H9 (cell line): Measurements from ENCODE around the gene ZNF860. TPM values are rescaled to one million over a fixed set of nuclear protein-coding genes. Genes with fewer than 3 reads are reported as not detected.

Source experiments
- DNase-seq: peaks from one replicate; pipeline ENCODE4 v3.0.0-alpha.2; 2017
- H2AFZ ChIP-seq: one replicate; pipeline ENCODE4 v1.6.1; 2013; ENCODE audit warnings: mild to moderate bottlenecking, low read length, control low read depth, moderate library complexity
- H2AK5ac ChIP-seq: 2 replicates; pipeline ENCODE4 v1.6.1; 2013; ENCODE audit warnings: low read length, control low read depth, mixed read lengths; ENCODE audit not compliant: insufficient read length
- H2BK120ac ChIP-seq: one replicate; pipeline ENCODE4 v1.6.1; 2013; ENCODE audit warnings: low read depth, mild to moderate bottlenecking, low read length, control low read depth, inconsistent platforms; ENCODE audit not compliant: poor library complexity, severe bottlenecking
- H2BK12ac ChIP-seq: 2 replicates; pipeline ENCODE4 v1.6.1; 2013; ENCODE audit warnings: low read length, control low read depth, mixed read lengths, low read depth; ENCODE audit not compliant: insufficient read length
- H2BK15ac ChIP-seq: 2 replicates; pipeline ENCODE4 v1.6.1; 2013; ENCODE audit warnings: low read depth, low read length, control low read depth
- H2BK20ac ChIP-seq: one replicate; pipeline ENCODE4 v1.6.1; 2013; ENCODE audit warnings: low read depth, mild to moderate bottlenecking, low read length, control low read depth, inconsistent platforms; ENCODE audit not compliant: poor library complexity, severe bottlenecking
- H2BK5ac ChIP-seq: 2 replicates; pipeline ENCODE4 v1.6.1; 2013; ENCODE audit warnings: low read length, control low read depth, mixed read lengths; ENCODE audit not compliant: insufficient read length
- H3K14ac ChIP-seq: 2 replicates; pipeline ENCODE4 v1.6.1; 2013; ENCODE audit warnings: low read length, control low read depth; ENCODE audit not compliant: insufficient read depth
- H3K18ac ChIP-seq: 2 replicates; pipeline ENCODE4 v1.6.1; 2013; ENCODE audit warnings: low read depth, mild to moderate bottlenecking, mixed read lengths, low read length, control low read depth; ENCODE audit not compliant: insufficient read length
- H3K23ac ChIP-seq: 2 replicates; pipeline ENCODE4 v1.6.1; 2013; ENCODE audit warnings: low read length, control low read depth, mixed read lengths, low read depth; ENCODE audit not compliant: insufficient read length
- H3K23me2 ChIP-seq: 2 replicates; pipeline ENCODE4 v1.6.1; 2013; ENCODE audit warnings: low read depth, mild to moderate bottlenecking, mixed read lengths, low read length, control low read depth; ENCODE audit not compliant: insufficient read length, poor library complexity, severe bottlenecking
- H3K27ac ChIP-seq: 2 replicates; pipeline ENCODE4 v1.5.1; 2013; ENCODE audit warnings: low read length, control low read depth, mixed read lengths, low read depth; ENCODE audit not compliant: insufficient read length
- H3K27me3 ChIP-seq: 2 replicates; pipeline ENCODE4 v1.6.1; 2013; ENCODE audit warnings: low read length, control low read depth, inconsistent platforms; ENCODE audit not compliant: insufficient read depth
- H3K4ac ChIP-seq: 2 replicates; pipeline ENCODE4 v1.6.1; 2013; ENCODE audit warnings: low read depth, mild to moderate bottlenecking, control low read depth, inconsistent platforms, low read length, moderate library complexity
- H3K4me1 ChIP-seq: 2 replicates; pipeline ENCODE4 v1.6.1; 2013; ENCODE audit warnings: low read length, control low read depth, inconsistent platforms; ENCODE audit not compliant: insufficient read depth
- H3K4me2 ChIP-seq: 2 replicates; pipeline ENCODE4 v1.6.1; 2013; ENCODE audit warnings: low read length, control low read depth, mixed read lengths; ENCODE audit not compliant: insufficient read length, insufficient read depth
- H3K56ac ChIP-seq: 2 replicates; pipeline ENCODE4 v1.6.1; 2013; ENCODE audit warnings: low read depth, mild to moderate bottlenecking, mixed read lengths, low read length, control low read depth; ENCODE audit not compliant: insufficient read length
- H3K79me1 ChIP-seq: 2 replicates; pipeline ENCODE4 v1.6.1; 2013; ENCODE audit warnings: low read depth, mild to moderate bottlenecking, moderate library complexity, low read length, control low read depth, inconsistent platforms; ENCODE audit not compliant: insufficient read depth, poor library complexity, severe bottlenecking
- H3K79me2 ChIP-seq: 2 replicates; pipeline ENCODE4 v1.6.1; 2013; ENCODE audit warnings: low read length, control low read depth, inconsistent platforms; ENCODE audit not compliant: insufficient read depth
- H3K9ac ChIP-seq: 2 replicates; pipeline ENCODE4 v1.6.1; 2013; ENCODE audit warnings: low read length, control low read depth, mixed read lengths; ENCODE audit not compliant: insufficient read length; ENCODE audit errors: extremely low read depth
- H3K9me3 ChIP-seq: one replicate; pipeline ENCODE4 v1.6.1; 2013; ENCODE audit warnings: low read depth, low read length, inconsistent platforms; ENCODE audit not compliant: control insufficient read depth
- H3T11ph ChIP-seq: one replicate; pipeline ENCODE4 v1.6.1; 2013; ENCODE audit warnings: mild to moderate bottlenecking, low read length, control low read depth, inconsistent platforms
- H4K20me1 ChIP-seq: one replicate; pipeline ENCODE4 v1.6.1; 2013; ENCODE audit not compliant: control insufficient read depth, insufficient read length, insufficient read depth
- H4K5ac ChIP-seq: 2 replicates; pipeline ENCODE4 v1.6.1; 2013; ENCODE audit warnings: low read depth, mild to moderate bottlenecking, mixed read lengths, low read length, control low read depth; ENCODE audit not compliant: insufficient read length
- H4K8ac ChIP-seq: replicated peaks from 2 replicates; pipeline ENCODE4 v1.6.1; 2013; ENCODE audit warnings: low read length, control low read depth, mixed read lengths, low read depth; ENCODE audit not compliant: insufficient read length
- H4K91ac ChIP-seq: 2 replicates; pipeline ENCODE4 v1.6.1; 2013; ENCODE audit warnings: low read depth, mild to moderate bottlenecking, moderate library complexity, mixed read lengths, low read length, control low read depth; ENCODE audit not compliant: insufficient read length
- H3K27ac Mint-ChIP-seq, 3 experiments: 2 replicates in 2 of 3; 3 replicates in 1 of 3; pipeline ENCODE4 v1.8.0; 2020 to 2021; ENCODE audit warnings: mixed read lengths in 3 of 3, mild to moderate bottlenecking in 1 of 3, moderate library complexity in 1 of 3
- H3K27me3 Mint-ChIP-seq: 2 replicates; pipeline ENCODE4 v1.8.0; 2021; ENCODE audit warnings: low read depth, mild to moderate bottlenecking, moderate library complexity, mixed read lengths
- H3K36me3 Mint-ChIP-seq, 3 experiments: 2 replicates in 2 of 3; 3 replicates in 1 of 3; pipeline ENCODE4 v1.8.0; 2020 to 2021; ENCODE audit warnings: low read depth in 3 of 3, mixed read lengths in 3 of 3; ENCODE audit not compliant: insufficient read depth in 1 of 3
- H3K4me1 Mint-ChIP-seq, 2 experiments: 2 replicates each; pipeline ENCODE4 v1.8.0; 2020; ENCODE audit warnings: mixed read lengths in 2 of 2
- H3K4me3 Mint-ChIP-seq, 2 experiments: 2 replicates in 1 of 2; 3 replicates in 1 of 2; pipeline ENCODE4 v1.8.0; 2020 to 2021; ENCODE audit warnings: mild to moderate bottlenecking in 2 of 2, mixed read lengths in 2 of 2, moderate library complexity in 1 of 2
- H3K9me3 Mint-ChIP-seq, 2 experiments: 2 replicates in 1 of 2; 3 replicates in 1 of 2; pipeline ENCODE4 v1.8.0; 2020; ENCODE audit warnings: mild to moderate bottlenecking in 2 of 2, mixed read lengths in 2 of 2, moderate library complexity in 1 of 2
- WGBS: extraction: QIAGEN DNeasy Blood & Tissue Kit; methylation state at CpG from one replicate; pipeline ENCODE4 v1.1.7; 2013; ENCODE audit warnings: missing lambda C conversion rate, low lambda C conversion rate, mixed read lengths; ENCODE audit not compliant: insufficient read length; ENCODE audit errors: extremely low coverage; 5-methylcytosine and 5-hydroxymethylcytosine counted together
- total RNA-seq: library from RNA; stranded (reverse); gene quantifications from 2 replicates; pipeline ENCODE4 v1.2.1, GENCODE V29; 2021
- TF ChIP-seq, protein P1 (sequence below): fragments of 200-600 bp; sonication (generic); conservative IDR thresholded peaks from 3 replicates; pipeline ENCODE4 v1.8.0; 2021; ENCODE audit warnings: antibody characterized with exemption, mild to moderate bottlenecking

ZNF860 gene
- total RNA-seq, 1 experiment from 2014 or later = 2.6 TPM

DNA sequence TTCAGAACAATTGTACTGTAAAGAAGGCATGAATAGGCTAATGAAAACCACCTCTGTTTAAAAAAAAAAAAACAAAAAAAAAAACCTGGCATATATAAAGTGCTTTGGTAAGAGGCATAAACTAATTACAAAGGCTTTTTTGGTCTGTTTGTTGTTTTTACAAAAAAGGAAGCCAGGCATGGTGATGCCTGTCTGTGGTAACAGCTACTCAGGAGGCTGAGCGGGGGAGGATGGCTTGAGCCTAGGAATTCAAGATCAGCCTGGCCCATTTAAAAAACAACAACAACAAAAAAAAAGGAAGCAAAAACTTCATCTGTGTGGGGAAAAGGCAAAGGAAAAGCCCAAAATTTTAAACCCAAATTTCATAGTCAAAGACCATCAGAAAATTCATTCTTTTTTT, 47.5 kb upstream of the ZNF860 start:
- H3K27ac Mint-ChIP-seq = peak overlapping the region; percentile 80 to 91 (median 91); a peak in 6 of 7 replicates
- H3K9ac ChIP-seq = no peak overlapping the region
- H3K14ac ChIP-seq = no peak overlapping the region
- no peak overlapping the region for H4K8ac ChIP-seq
- H4K91ac ChIP-seq = no peak overlapping the region
- H3K18ac ChIP-seq = no peak overlapping the region
- H3T11ph ChIP-seq = no peak overlapping the region
- no peak overlapping the region for H2BK15ac ChIP-seq
- no peak overlapping the region for H3K23ac ChIP-seq
- peaks cover 23% of the 10 kb centered on the region; the same call in 1 of the 2 replicates for H3K79me2 ChIP-seq
- H3K23me2 ChIP-seq = no peaks in the 10 kb centered on the region
- no peaks in the 10 kb centered on the region for H3K9me3 ChIP-seq
- H2BK5ac ChIP-seq = no peak overlapping the region
- H3K4me1 ChIP-seq = peaks cover 7% of the 10 kb centered on the region; the same call in 1 of the 2 replicates
- no peak overlapping the region for H2AFZ ChIP-seq
- no peak overlapping the region for H3K56ac ChIP-seq
- peak overlapping the region in 1 of 2 experiments; percentile 61; a peak in 2 of 5 replicates for H3K4me3 Mint-ChIP-seq
- H4K20me1 ChIP-seq = no peaks in the 10 kb centered on the region
- H3K4me1 Mint-ChIP-seq = peaks cover 32 to 35% of the 10 kb centered on the region in 2 experiments
- H2BK120ac ChIP-seq = no peak overlapping the region
- no peak overlapping the region for H4K5ac ChIP-seq
- no peak overlapping the region for H2BK12ac ChIP-seq
- H3K4me2 ChIP-seq = no peak overlapping the region
- H3K27me3 Mint-ChIP-seq = no peaks in the 10 kb centered on the region
- H2BK20ac ChIP-seq = no peak overlapping the region
- H3K36me3 Mint-ChIP-seq = peaks cover 0 to 8% (median 2%) of the 10 kb centered on the region in 3 experiments; a peak in 2 of 7 replicates
- H3K4ac ChIP-seq = no peak overlapping the region
- no peaks in the 10 kb centered on the region for H3K9me3 Mint-ChIP-seq
- H3K27me3 ChIP-seq = no peaks in the 10 kb centered on the region
- H3K79me1 ChIP-seq = peaks cover 4% of the 10 kb centered on the region
- TF ChIP-seq, protein P1, sequence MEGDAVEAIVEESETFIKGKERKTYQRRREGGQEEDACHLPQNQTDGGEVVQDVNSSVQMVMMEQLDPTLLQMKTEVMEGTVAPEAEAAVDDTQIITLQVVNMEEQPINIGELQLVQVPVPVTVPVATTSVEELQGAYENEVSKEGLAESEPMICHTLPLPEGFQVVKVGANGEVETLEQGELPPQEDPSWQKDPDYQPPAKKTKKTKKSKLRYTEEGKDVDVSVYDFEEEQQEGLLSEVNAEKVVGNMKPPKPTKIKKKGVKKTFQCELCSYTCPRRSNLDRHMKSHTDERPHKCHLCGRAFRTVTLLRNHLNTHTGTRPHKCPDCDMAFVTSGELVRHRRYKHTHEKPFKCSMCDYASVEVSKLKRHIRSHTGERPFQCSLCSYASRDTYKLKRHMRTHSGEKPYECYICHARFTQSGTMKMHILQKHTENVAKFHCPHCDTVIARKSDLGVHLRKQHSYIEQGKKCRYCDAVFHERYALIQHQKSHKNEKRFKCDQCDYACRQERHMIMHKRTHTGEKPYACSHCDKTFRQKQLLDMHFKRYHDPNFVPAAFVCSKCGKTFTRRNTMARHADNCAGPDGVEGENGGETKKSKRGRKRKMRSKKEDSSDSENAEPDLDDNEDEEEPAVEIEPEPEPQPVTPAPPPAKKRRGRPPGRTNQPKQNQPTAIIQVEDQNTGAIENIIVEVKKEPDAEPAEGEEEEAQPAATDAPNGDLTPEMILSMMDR = no peak
- no peak overlapping the region for H3K27ac ChIP-seq
- WGBS = no CpG with 5 or more reads among the region's 1 CpG
- no peak for DNase-seq
- H2AK5ac ChIP-seq = no peak overlapping the region
